Epidermal melanocyte (primary cell): ENCODE results near the gene AKR1C3.
"Not testable (repeated sequence)": the region's sequence is repeated elsewhere in the genome, so short reads cannot be mapped to it uniquely, and the experiment has no call there.

Source experiments
- DNase-seq: peaks from one replicate; pipeline ENCODE4 v3.0.0; 2011; ENCODE audit warnings: low spot score; ENCODE audit not compliant: insufficient read length

Gene AKR1C3

GRCh38 chr10:5088703-5089261 lies 5.4 kb upstream of the AKR1C3 start:
- no peak for DNase-seq

DNA sequence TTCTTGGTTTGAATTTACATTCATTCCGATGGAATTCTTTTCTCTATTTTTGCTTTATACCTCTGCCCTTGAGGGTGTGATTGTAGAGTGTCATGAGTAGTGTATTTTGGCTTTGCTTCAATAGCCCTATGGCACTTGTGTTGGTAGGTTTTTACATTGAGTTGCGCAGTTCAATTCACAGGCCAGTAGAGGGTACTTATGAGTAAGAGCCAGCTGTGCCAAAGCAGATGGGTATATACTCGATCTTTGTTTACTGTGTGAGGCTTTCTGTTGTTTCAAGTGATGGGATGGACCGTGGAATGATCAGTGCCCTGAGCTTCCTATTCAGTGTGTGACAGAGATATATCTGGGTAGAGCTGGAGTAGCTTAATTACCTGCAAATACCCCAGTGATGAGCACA lies 4.3 kb upstream of the AKR1C3 start:
- DNase-seq, result no peak

GRCh38 chr10:5090551-5090950 lies 3.7 kb upstream of the AKR1C3 start:
- DNase-seq, result no peak

- DNase-seq, result no peak
These were observed 3.0 kb upstream of the AKR1C3 start for GRCh38 chr10:5091196-5091595.

DNA sequence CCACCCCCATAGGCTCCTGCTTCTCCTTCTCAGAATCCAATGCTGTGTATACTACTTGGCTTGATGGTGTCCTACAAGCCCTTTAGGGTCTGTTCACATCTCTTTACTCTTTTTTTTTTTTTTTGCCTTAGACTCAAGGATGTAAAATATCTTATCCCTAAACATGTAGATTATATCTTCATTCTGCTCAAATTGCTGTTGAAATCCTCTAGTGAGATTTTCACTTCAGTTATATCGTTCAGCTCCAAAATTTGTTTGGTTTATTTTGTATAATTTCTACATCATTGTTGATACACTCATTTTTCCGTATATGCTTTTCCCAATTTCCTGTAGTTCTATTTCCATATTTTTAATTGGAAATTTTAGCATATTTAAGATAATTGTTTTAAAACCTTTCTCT lies 1.8 kb upstream of the AKR1C3 start:
- DNase-seq, result no peak

DNA sequence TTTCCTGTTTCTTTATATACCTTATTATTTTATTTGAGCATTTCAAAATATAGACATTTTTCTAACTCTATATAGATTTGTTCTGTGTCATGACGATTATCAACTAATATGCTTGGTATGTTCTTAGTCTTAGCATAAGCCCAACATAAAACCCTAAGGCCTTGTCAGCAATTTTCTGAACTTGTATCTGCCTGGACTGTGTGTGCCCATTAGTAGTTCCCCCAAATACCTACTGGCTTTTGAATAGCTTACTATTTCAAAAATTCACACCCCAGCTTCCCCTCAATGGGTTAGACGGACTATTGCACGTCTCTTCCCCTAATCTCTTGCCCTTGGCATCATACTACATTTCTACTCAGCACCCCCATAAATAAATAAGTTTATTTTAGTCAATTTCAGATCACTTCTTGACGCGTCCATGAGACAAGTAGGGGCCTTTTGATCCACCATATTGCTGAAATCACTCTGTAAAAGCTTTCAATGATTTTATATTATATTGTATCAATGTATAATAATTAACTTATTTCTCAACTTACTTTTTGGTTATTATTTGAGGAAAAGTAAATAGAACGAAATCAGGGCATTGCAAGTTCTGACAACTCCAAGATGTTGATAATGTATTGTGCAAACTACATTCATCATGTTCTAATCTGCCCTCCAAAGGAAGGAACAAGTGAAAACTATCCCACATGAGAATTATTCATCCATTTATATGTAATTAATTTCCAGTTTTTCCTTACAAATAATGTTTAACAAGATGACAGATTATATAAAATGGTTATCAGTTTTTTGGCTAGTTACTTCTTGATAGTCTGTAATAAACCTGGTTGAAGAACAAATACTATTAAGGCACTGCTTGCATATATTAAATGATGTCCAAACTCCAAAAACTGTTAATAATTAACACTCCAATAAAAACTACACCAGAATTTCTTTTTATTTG lies 1.1 kb upstream of the AKR1C3 start:
- DNase-seq, result no peak

DNA sequence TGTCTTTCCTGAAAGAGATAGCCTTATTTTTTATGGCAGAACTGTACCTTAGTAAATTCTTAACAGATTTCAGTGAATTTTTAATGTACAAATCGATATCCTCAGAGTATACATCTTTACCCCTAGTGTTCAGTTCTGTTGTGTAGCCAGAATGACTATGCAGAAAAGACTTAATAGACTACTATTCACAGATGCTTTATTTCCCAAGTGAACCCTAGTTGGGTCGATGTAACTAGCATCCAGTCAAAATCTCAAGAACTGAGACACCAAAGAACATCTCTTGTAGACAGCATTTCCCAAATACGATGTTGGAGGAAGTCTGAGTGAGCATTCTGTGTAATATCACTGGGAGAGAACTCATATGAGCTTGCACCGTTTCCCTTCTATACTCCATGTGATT lies 1.5 kb downstream of the AKR1C3 start:
- no peak for DNase-seq

DNA sequence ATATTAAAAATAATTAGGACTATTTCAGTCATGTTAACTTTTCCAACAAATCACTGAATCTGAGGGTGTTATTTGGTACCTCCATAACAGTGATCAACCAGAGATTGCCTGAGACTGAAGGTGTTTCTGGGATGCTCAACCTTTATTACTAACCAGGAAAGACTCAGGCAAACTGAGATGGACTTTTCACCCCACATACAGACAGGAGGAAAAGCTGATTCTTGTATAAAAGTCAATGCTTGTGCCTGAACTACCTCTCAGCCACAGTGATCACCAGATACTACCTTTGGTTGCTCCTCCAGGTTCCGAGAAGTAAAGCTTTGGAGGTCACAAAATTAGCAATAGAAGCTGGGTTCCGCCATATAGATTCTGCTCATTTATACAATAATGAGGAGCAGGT lies 1.9 kb downstream of the AKR1C3 start:
- no peak for DNase-seq

DNA sequence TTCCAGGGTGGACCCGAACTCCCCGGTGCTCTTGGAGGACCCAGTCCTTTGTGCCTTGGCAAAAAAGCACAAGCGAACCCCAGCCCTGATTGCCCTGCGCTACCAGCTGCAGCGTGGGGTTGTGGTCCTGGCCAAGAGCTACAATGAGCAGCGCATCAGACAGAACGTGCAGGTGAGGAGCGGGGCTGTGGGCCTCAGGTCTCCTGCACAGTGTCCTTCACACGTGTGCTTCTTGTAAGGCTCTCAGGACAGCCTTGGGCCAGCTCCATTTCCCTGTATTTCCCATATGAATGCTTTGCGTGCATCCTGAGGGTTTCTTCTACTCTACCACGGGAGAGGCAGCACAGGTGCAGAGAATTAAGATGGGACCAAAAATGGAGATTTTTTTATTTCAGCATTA lies 8.3 kb downstream of the AKR1C3 start:
- not testable (repeated sequence) for DNase-seq

GRCh38 chr10:5103481-5103880 lies 9.3 kb downstream of the AKR1C3 start:
- no peak for DNase-seq

- no peak for DNase-seq
These were observed 11.4 kb downstream of the AKR1C3 start for GRCh38 chr10:5105626-5106025.

DNA sequence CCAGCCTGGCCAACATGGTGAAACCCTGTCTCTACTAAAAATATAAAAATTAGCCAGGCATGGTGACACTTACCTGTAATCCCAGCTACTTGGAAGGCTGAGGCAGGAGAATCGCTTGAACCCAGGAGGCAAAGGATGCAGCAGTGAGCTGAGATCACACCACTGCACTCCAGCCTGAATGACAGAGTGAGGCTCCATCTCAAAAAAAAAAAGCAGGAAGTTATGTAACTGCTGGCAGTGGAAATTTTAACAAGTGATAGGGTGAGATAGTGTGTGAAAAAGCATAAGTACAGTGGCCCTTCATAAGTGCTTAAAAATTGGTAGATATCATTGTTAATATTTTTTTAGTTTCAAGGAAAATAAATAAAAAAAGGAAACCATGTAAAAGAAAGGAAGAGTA lies 12.3 kb downstream of the AKR1C3 start:
- DNase-seq, result no peak

GRCh38 chr10:5107860-5108526 lies 13.8 kb downstream of the AKR1C3 start:
- no peak for DNase-seq

DNA sequence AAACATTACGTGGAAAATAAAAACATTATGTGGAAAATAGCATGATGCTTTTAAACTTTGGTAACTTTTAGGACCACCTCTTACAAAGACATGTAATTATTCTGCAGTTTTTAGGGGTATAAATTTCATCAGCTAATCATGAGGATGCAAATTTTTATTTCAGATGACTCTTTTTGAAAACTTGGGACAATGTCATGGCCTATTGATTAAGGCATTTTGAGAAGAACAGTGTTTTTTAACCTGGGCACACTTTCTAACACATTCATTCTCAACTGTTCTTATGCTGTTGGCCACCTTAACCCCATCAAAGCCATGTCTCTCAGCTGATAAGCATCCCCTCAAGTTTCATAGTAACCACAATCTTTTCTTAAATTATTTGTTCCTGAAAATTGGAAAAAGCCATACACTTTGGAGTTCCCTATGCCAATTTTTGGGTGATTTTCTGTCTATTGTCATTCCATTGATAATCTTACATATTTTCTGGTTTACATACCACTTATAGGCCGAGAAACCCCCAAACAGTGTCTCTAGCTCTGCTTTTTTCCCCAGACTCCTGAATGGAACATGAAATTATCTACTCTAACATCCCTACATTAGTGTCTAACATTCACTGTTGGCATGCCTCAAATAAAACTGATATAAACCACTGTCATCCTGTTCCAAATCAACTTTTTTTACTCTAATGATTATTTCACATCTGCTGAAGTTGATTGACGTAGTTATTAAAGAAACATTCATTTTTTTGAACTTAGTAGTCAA lies 14.6 kb downstream of the AKR1C3 start:
- no peak for DNase-seq

DNA sequence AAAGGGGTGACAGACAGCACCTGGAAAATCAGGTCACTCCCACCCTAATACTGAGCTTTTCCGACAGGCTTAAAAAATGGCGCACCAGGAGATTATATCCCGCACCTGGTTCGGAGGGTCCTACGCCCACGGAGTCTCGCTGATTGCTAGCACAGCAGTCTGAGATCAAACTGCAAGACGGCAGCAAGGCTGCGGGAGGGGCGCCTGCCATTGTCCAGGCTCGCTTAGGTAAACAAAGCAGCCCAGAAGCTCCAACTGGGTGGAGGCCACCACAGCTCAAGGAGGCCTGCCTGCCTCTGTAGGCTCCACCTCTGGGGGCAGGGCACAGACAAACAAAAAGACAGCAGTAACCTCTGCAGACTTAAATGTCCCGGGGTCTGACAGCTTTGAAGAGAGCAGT lies 15.6 kb downstream of the AKR1C3 start:
- not testable (repeated sequence) for DNase-seq

DNA sequence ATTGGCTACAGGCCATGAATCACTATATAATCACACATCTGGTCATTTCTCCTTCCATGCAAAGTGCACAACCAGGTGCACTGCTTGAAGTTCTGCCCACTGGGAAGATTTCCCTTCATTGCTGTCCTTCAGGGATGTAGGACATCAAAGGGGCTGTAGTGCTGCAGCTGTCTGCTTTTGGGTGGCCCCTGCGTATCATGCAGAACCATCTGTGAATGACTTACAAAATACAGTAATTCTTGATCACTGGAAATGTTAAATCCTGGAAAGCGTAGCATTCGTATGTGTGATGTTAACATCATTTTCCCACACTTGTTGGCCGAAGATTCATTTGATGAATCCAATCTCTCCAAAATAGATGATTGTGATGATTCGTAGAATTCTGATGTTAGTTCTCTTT lies 22.4 kb downstream of the AKR1C3 start:
- DNase-seq, result no peak

DNA sequence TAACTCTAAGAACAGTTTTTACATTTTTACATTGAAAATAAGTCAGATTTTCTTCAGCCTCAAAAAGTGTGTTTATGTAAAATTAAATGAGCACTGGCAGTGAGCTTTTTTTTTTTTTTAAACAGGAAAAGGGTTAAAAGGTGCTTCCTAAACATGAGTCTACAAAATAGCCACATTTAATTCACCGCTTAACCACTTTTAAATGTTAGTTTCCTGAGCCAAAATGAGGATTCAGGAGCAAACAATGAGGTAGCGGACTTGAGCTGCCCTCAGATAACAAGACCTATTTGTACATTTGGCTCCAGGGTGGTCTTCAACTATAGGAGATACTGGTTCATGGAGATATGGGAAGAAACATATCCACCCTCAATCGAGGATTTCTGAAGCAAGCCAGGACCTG lies 22.8 kb downstream of the AKR1C3 start:
- no peak for DNase-seq

- DNase-seq, result not testable (repeated sequence)
These were observed 25.8 kb downstream of the AKR1C3 start for GRCh38 chr10:5119997-5120396.

DNA sequence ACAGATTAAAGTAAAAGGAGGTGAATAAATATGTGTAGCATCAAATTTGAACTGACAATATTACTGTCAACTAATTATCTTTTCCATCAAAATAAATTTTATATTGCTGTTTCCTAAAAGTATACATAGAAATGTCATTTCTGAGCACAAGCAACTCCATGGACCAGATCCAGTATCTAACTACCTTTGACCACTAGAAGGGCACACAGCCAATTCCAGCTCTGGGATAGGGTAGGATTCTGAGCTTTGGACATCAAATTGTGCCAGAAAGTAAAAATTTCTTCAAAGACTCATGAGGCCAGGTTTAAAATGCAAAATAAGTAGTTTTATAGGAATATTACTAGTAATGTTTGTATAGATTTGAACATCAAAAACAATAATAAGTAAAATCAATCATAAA lies 29.7 kb downstream of the AKR1C3 start:
- DNase-seq, result no peak

DNA sequence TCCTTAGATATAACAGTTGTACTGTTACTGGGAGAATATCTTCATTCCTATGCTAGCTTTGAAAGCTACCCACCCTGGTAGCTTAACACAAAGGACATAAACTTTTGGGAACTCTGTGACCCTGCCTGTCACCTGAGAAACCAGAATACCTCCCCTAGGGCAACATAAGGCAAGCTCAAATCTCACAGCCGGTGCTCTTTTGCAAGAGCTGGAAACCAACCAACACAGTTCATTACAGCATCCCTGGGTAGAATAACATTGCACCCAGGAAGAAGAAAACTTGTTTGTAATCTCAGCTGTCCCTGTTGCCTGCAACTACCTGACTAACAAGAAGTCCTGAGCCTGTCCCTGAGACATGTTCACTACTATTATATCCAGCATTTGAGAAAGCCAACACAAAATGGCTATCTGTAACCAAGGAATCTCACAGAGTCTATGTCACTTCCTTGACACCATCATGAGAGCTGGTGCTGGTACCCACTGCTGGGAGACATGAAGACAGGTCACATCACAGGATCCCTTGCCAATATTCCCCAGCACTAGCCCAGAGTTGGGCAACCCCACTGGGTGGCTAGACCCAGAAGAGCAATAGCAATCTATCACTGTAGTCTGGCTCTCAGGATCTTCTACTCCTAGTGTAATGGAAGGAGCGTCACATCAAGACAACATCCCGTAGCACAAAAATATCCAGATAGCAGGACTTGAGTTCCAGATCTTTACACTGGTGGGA lies 31.3 kb downstream of the AKR1C3 start:
- no peak for DNase-seq

DNA sequence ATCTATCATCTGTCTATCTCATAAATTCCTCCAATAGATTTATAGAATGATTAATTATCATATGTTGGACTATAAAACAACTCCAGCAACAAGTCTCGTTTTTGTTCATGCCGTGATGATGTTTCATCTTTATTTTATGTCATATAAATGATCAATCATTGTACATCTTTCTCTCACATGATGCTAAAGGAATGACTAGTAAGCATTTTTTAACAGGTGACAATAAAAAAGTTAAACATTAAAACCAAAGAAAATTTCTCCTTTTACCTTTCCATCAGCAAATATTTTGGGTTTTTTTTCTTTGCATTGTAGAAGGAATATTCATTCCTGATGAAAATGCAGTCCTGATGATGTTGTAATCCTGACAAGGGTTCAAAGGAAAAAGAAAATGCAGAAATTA lies 41.4 kb downstream of the AKR1C3 start:
- no peak for DNase-seq
